ENCODE measurements around the gene ZNHIT6. TPM values are rescaled to one million over a fixed set of nuclear protein-coding genes. Genes with fewer than 3 reads are reported as not detected.

Gene ZNHIT6
- total RNA-seq, 1 donor from 2014 or later = 12.0 TPM

Other genes with a start within 250 kb of the ZNHIT6 start
- 10.3 TPM for gene DDAH1, start 243.3 kb downstream of the ZNHIT6 start, total RNA-seq
- 130 TPM for gene CCN1, start 127.7 kb downstream of the ZNHIT6 start, total RNA-seq

Data from vagina (tissue), 1 donor.